Mesendoderm (in vitro differentiated cells): Measurements from ENCODE around the gene CASP5. TPM values are rescaled to one million over a fixed set of nuclear protein-coding genes. Genes with fewer than 3 reads are reported as not detected.
"Not testable (repeated sequence)": the region's sequence is repeated elsewhere in the genome, so short reads cannot be mapped to it uniquely, and the experiment has no call there.

ENCODE experiments used
- DNase-seq: peaks from one replicate; pipeline ENCODE4 v3.0.0; 2013
- H2AK5ac ChIP-seq: 2 replicates; pipeline ENCODE4 v1.6.1; 2013; ENCODE audit warnings: low read length, inconsistent platforms
- H2BK120ac ChIP-seq: 2 replicates; pipeline ENCODE4 v1.6.1; 2013; ENCODE audit warnings: low read depth, mild to moderate bottlenecking, low read length, moderate library complexity, mixed read lengths
- H2BK15ac ChIP-seq: replicated peaks from 2 replicates; pipeline ENCODE4 v1.6.1; 2013; ENCODE audit warnings: low read depth, mild to moderate bottlenecking, moderate library complexity
- H2BK5ac ChIP-seq: 2 replicates; pipeline ENCODE4 v1.6.1; 2013; ENCODE audit warnings: low read length, inconsistent platforms
- H3K18ac ChIP-seq: 2 replicates; pipeline ENCODE4 v1.6.1; 2013; ENCODE audit warnings: mild to moderate bottlenecking, low read length, mixed read lengths
- H3K23ac ChIP-seq: one replicate; pipeline ENCODE4 v1.6.1; 2013; ENCODE audit warnings: low read length
- H3K27ac ChIP-seq: 2 replicates; pipeline ENCODE4 v1.5.1; 2013; ENCODE audit warnings: low read depth, mild to moderate bottlenecking, inconsistent platforms, low read length, moderate library complexity
- H3K27me3 ChIP-seq: 2 replicates; pipeline ENCODE4 v1.6.1; 2013; ENCODE audit warnings: low read length, control low read depth, mild to moderate bottlenecking, inconsistent platforms; ENCODE audit not compliant: insufficient read depth, poor library complexity
- H3K36me3 ChIP-seq: 2 replicates; pipeline ENCODE4 v1.6.1; 2013; ENCODE audit warnings: low read length, inconsistent platforms; ENCODE audit not compliant: control insufficient read depth, insufficient read depth
- H3K4ac ChIP-seq: one replicate; pipeline ENCODE4 v1.6.1; 2013; ENCODE audit warnings: low read depth, mild to moderate bottlenecking, low read length, moderate library complexity
- H3K4me1 ChIP-seq: 2 replicates; pipeline ENCODE4 v1.6.1; 2013; ENCODE audit warnings: low read depth, low read length, inconsistent platforms; ENCODE audit not compliant: control insufficient read depth
- H3K4me2 ChIP-seq: 2 replicates; pipeline ENCODE4 v1.6.1; 2013; ENCODE audit warnings: low read length
- H3K4me3 ChIP-seq: 2 replicates; pipeline ENCODE4 v1.5.1; 2013; ENCODE audit warnings: mild to moderate bottlenecking, low read length
- H3K56ac ChIP-seq: one replicate; pipeline ENCODE4 v1.6.1; 2013; ENCODE audit warnings: low read length
- H3K79me1 ChIP-seq: 2 replicates; pipeline ENCODE4 v1.6.1; 2013; ENCODE audit warnings: low read length, inconsistent platforms
- H3K79me2 ChIP-seq: 2 replicates; pipeline ENCODE4 v1.6.1; 2013; ENCODE audit warnings: mild to moderate bottlenecking, low read length; ENCODE audit not compliant: control insufficient read depth, insufficient read depth
- H3K9ac ChIP-seq: 2 replicates; pipeline ENCODE4 v1.6.1; 2013; ENCODE audit warnings: low read length, inconsistent platforms
- H4K5ac ChIP-seq: one replicate; pipeline ENCODE4 v1.6.1; 2013; ENCODE audit warnings: low read length
- H4K8ac ChIP-seq: one replicate; pipeline ENCODE4 v1.6.1; 2013; ENCODE audit warnings: low read depth, mild to moderate bottlenecking, control low read depth, low read length, moderate library complexity
- WGBS: extraction: QIAGEN DNeasy Blood & Tissue Kit; methylation state at CpG from one replicate; pipeline ENCODE4 v1.1.7; 2013; ENCODE audit warnings: low lambda C conversion rate, missing lambda C conversion rate; ENCODE audit not compliant: insufficient coverage; ENCODE audit errors: extremely low coverage; 5-methylcytosine and 5-hydroxymethylcytosine counted together
- polyA plus RNA-seq, 2 experiments: library from polyadenylated mRNA; stranded (reverse); fragments of 200-250 nt; gene quantifications; one replicate each; pipeline ENCODE4 v1.2.3, GENCODE V29; 2013

The CASP5 gene
- not detected for polyA plus RNA-seq (2013, experiment 1 of 2)
- polyA plus RNA-seq (2013, experiment 2 of 2), result not detected

DNA sequence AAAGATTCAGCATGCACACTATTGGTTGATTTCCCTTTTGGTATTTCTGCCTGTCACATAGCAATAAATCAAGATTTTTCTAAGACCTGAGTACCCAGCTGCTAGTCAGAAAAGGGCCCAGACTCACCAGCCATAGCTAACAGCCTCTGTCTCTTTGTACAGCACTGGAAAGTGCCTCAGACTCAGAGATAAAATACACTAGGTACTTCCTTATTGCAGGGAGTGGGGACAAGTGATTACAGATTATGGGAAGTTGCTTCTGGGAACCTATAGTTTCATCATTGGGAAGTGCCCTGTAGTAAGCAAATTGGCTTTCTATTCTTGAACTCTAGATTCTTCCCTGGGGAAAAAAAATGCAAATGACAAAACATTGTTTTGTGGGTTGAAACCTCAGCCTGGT, at the start of gene CASP5:
CASP5 (minus strand) TSS at position 166 of the 400 bp plus-strand sequence; CDS start at position 134, 32 bp downstream.
- no peak for DNase-seq

DNA sequence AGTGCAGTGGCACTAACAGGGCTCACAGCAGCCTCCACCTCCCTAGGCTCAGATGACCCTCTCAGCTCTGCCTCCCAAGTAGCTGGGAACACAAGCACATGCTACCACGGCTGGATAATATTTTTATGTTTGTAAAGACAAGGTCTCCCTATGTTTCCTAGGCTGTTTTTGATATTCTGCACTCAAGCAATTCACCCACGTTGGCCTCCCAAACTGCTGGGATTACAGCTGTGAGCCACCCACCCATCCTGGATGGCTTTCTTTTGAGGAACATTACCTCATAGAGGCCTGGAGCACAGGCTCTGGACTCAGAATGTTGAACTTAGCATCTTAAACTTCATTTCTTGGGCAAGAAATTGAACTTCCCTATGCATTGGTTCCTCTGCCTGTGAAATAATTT, 49.1 kb upstream of the CASP5 start:
- not testable (repeated sequence) for DNase-seq, H2AK5ac ChIP-seq, H4K8ac ChIP-seq, H3K4me1 ChIP-seq, H3K23ac ChIP-seq, H3K27ac ChIP-seq, H2BK5ac ChIP-seq, H3K56ac ChIP-seq, H2BK120ac ChIP-seq, H3K36me3 ChIP-seq, H3K79me2 ChIP-seq, H4K5ac ChIP-seq, H3K27me3 ChIP-seq, H3K4me2 ChIP-seq, H3K9ac ChIP-seq, H3K79me1 ChIP-seq, H2BK15ac ChIP-seq, H3K4ac ChIP-seq, H3K4me3 ChIP-seq, H3K18ac ChIP-seq
- no CpG with 5 or more reads among the region's 2 CpGs for WGBS

More for the DNA sequence above, at the start of gene CASP5:
- Histone ChIP-seq H3K79me1 (no peaks in the 10 kb centered on the region), H3K9ac (no peak within 1 kb of the TSS), H2BK5ac (no peak within 1 kb of the TSS), H2BK120ac (no peak within 1 kb of the TSS), H3K27ac (no peak within 1 kb of the TSS), H3K4me3 (no peak within 1 kb of the TSS), H3K23ac (no peak within 1 kb of the TSS), H4K8ac (no peak within 1 kb of the TSS), H2BK15ac (no peak within 1 kb of the TSS), H3K56ac (no peak within 1 kb of the TSS), H3K4ac (no peak within 1 kb of the TSS), H3K36me3 (no peaks in the 10 kb centered on the region), H3K4me1 (no peaks in the 10 kb centered on the region), H4K5ac (no peak within 1 kb of the TSS), H3K27me3 (no peaks in the 10 kb centered on the region), H3K4me2 (no peak within 1 kb of the TSS), H3K18ac (no peak within 1 kb of the TSS), H2AK5ac (no peak within 1 kb of the TSS), H3K79me2 (no peaks in the 10 kb centered on the region)

GRCh38 chr11:105071089-105071732, 48.2 kb upstream of the CASP5 start:
- no peak overlapping the region for H4K5ac ChIP-seq
- DNase-seq, result no peak
- no peaks in the 10 kb centered on the region for H3K79me1 ChIP-seq
- H2BK15ac ChIP-seq, result no peak overlapping the region
- no peak overlapping the region for H3K9ac ChIP-seq
- no peak overlapping the region for H3K56ac ChIP-seq
- no peaks in the 10 kb centered on the region for H3K4me1 ChIP-seq
- H3K23ac ChIP-seq, result no peak overlapping the region
- H3K27ac ChIP-seq, result no peak overlapping the region
- no peak overlapping the region for H2BK5ac ChIP-seq
- H3K79me2 ChIP-seq, result no peaks in the 10 kb centered on the region
- no peak overlapping the region for H3K4me3 ChIP-seq
- H3K36me3 ChIP-seq, result no peaks in the 10 kb centered on the region
- no peak overlapping the region for H2AK5ac ChIP-seq
- no peak overlapping the region for H3K18ac ChIP-seq
- no CpG with 5 or more reads among the region's 4 CpGs for WGBS
- no peak overlapping the region for H3K4ac ChIP-seq
- H3K27me3 ChIP-seq, result no peaks in the 10 kb centered on the region
- no peak overlapping the region for H3K4me2 ChIP-seq
- H4K8ac ChIP-seq, result no peak overlapping the region
- no peak overlapping the region for H2BK120ac ChIP-seq

- H3K4me3 ChIP-seq, result no peak overlapping the region
- no CpG with 5 or more reads among the region's 4 CpGs for WGBS
- no peaks in the 10 kb centered on the region for H3K27me3 ChIP-seq
- H3K23ac ChIP-seq, result no peak overlapping the region
- H2BK120ac ChIP-seq, result no peak overlapping the region
- no peak overlapping the region for H2BK5ac ChIP-seq
- no peak overlapping the region for H4K8ac ChIP-seq
- no peak overlapping the region for H3K27ac ChIP-seq
- H3K56ac ChIP-seq, result no peak overlapping the region
- H3K79me2 ChIP-seq, result no peaks in the 10 kb centered on the region
- H2BK15ac ChIP-seq, result no peak overlapping the region
- no peak for DNase-seq
- H3K4ac ChIP-seq, result no peak overlapping the region
- no peak overlapping the region for H3K9ac ChIP-seq
- H2AK5ac ChIP-seq, result no peak overlapping the region
- no peak overlapping the region for H4K5ac ChIP-seq
- no peak overlapping the region for H3K18ac ChIP-seq
- no peaks in the 10 kb centered on the region for H3K79me1 ChIP-seq
- H3K4me2 ChIP-seq, result no peak overlapping the region
- H3K36me3 ChIP-seq, result no peaks in the 10 kb centered on the region
- no peaks in the 10 kb centered on the region for H3K4me1 ChIP-seq
Measured at GRCh38 chr11:105070306-105070705, 47.3 kb upstream of the CASP5 start.

GRCh38 chr11:105069749-105070148, 46.8 kb upstream of the CASP5 start:
- H3K4me1 ChIP-seq, H3K18ac ChIP-seq, H3K9ac ChIP-seq, H3K23ac ChIP-seq, H4K8ac ChIP-seq, H3K27ac ChIP-seq, H2BK15ac ChIP-seq, H3K79me1 ChIP-seq, H2BK120ac ChIP-seq, H3K4me3 ChIP-seq, H3K27me3 ChIP-seq, H3K79me2 ChIP-seq, DNase-seq, H2AK5ac ChIP-seq, H3K56ac ChIP-seq, H3K36me3 ChIP-seq, H3K4ac ChIP-seq, H3K4me2 ChIP-seq, H4K5ac ChIP-seq, H2BK5ac ChIP-seq: not testable (repeated sequence)
- no CpG with 5 or more reads among the region's 2 CpGs for WGBS
